IMR-90 (cell line): Measurements from ENCODE around the gene RIMS4. TPM values are rescaled to one million over a fixed set of nuclear protein-coding genes. Genes with fewer than 3 reads are reported as not detected.

Experiments used
- ATAC-seq: fragments of 200-7000 bp; cut with Tn5 transposase; 2 replicates; pipeline ENCODE4 v1.9.1; 2020; ENCODE audit warnings: low read depth, mild to moderate bottlenecking, moderate library complexity
- BruUV-seq: library from RNA; stranded (reverse); fragments of 400-500 nt; replicated peaks from 2 replicates; lab custom pipeline; 2021; lab: Mats Ljungman, UMichigan
- CTCF ChIA-PET: fragments of 300-600 bp; formaldehyde crosslinking; extraction: SDS; loops from one replicate; lab custom pipeline; 2021; ENCODE audit warnings: antibody characterized with exemption; lab: Yijun Ruan, JAX
- POLR2A ChIA-PET: fragments of 300-600 bp; sonication (Branson Sonifier 250); formaldehyde crosslinking; loops from one replicate; lab custom pipeline; 2022; ENCODE audit warnings: antibody characterized with exemption; ENCODE audit not compliant: unreplicated experiment; lab: Charles Lee
- DNase-seq: peaks from one replicate; pipeline ENCODE4 v3.0.0; 2013
- H2AFZ ChIP-seq: replicated peaks from 2 replicates; pipeline ENCODE3; 2013; ENCODE audit warnings: low read length, mild to moderate bottlenecking; ENCODE audit not compliant: poor library complexity
- H2AK5ac ChIP-seq: 2 replicates; pipeline ENCODE4 v1.6.1; 2013; ENCODE audit warnings: low read depth, low read length, inconsistent platforms
- H2AK9ac ChIP-seq: replicated peaks from 2 replicates; pipeline ENCODE3; 2013; ENCODE audit warnings: mild to moderate bottlenecking, low read depth, low read length, moderate library complexity; ENCODE audit not compliant: poor library complexity
- H2BK120ac ChIP-seq: 2 replicates; pipeline ENCODE4 v1.6.1; 2013; ENCODE audit warnings: low read depth, low read length, inconsistent platforms
- H2BK15ac ChIP-seq: 3 replicates; pipeline ENCODE4 v1.6.1; 2013; ENCODE audit warnings: low read depth, low read length, inconsistent platforms
- H2BK20ac ChIP-seq: 2 replicates; pipeline ENCODE4 v1.6.1; 2013; ENCODE audit warnings: low read depth, mild to moderate bottlenecking, inconsistent platforms, low read length, moderate library complexity
- H2BK5ac ChIP-seq: 2 replicates; pipeline ENCODE4 v1.6.1; 2013; ENCODE audit warnings: mild to moderate bottlenecking, low read depth, low read length, inconsistent platforms; ENCODE audit not compliant: poor library complexity, severe bottlenecking
- H3K14ac ChIP-seq: replicated peaks from 2 replicates; pipeline ENCODE4 v1.6.1; 2013; ENCODE audit warnings: low read depth, low read length, inconsistent platforms
- H3K18ac ChIP-seq: 2 replicates; pipeline ENCODE4 v1.6.1; 2013; ENCODE audit warnings: low read depth, low read length, control low read depth
- H3K23ac ChIP-seq: 2 replicates; pipeline ENCODE4 v1.6.1; 2013; ENCODE audit warnings: low read depth, low read length, inconsistent platforms
- H3K27ac ChIP-seq: 2 replicates; pipeline ENCODE4 v1.5.1; 2013; ENCODE audit warnings: mild to moderate bottlenecking, control low read depth, low read length; ENCODE audit not compliant: insufficient read depth
- H3K27me3 ChIP-seq: 2 replicates; pipeline ENCODE4 v1.6.1; 2013; ENCODE audit warnings: low read length; ENCODE audit not compliant: control insufficient read depth, insufficient read depth
- H3K36me3 ChIP-seq: 2 replicates; pipeline ENCODE4 v1.6.1; 2013; ENCODE audit warnings: low read length, mixed read lengths; ENCODE audit not compliant: control insufficient read depth, insufficient read depth
- H3K4ac ChIP-seq: 2 replicates; pipeline ENCODE4 v1.6.1; 2013; ENCODE audit warnings: low read depth, low read length, inconsistent platforms
- H3K4me1 ChIP-seq: 2 replicates; pipeline ENCODE4 v1.6.1; 2013; ENCODE audit warnings: low read length, mixed read lengths; ENCODE audit not compliant: control insufficient read depth, insufficient read depth
- H3K4me2 ChIP-seq: 2 replicates; pipeline ENCODE4 v1.6.1; 2013; ENCODE audit warnings: low read depth, mild to moderate bottlenecking, control low read depth, low read length, moderate library complexity
- H3K4me3 ChIP-seq: 2 replicates; pipeline ENCODE4 v1.5.1; 2013; ENCODE audit warnings: low read depth, mild to moderate bottlenecking, control low read depth, low read length, moderate library complexity; ENCODE audit not compliant: insufficient read depth
- H3K56ac ChIP-seq: 2 replicates; pipeline ENCODE4 v1.6.1; 2013; ENCODE audit warnings: low read length, inconsistent platforms; ENCODE audit not compliant: insufficient read depth; ENCODE audit errors: extremely low read depth
- H3K79me1 ChIP-seq, 2 experiments: 2 replicates each; pipeline ENCODE4 v1.6.1; 2013; ENCODE audit warnings: low read length in 2 of 2, inconsistent platforms in 1 of 2, low read depth in 1 of 2
- H3K9ac ChIP-seq: 2 replicates; pipeline ENCODE4 v1.6.1; 2013; ENCODE audit warnings: low read depth, low read length, control low read depth
- H3K9me1 ChIP-seq: 2 replicates; pipeline ENCODE4 v1.6.1; 2013; ENCODE audit warnings: low read length, inconsistent platforms; ENCODE audit not compliant: insufficient read depth
- H3K9me3 ChIP-seq: 2 replicates; pipeline ENCODE4 v1.6.1; 2013; ENCODE audit warnings: low read length; ENCODE audit not compliant: control insufficient read depth, insufficient read depth
- H4K20me1 ChIP-seq: 2 replicates; pipeline ENCODE4 v1.6.1; 2013; ENCODE audit warnings: low read length, inconsistent platforms; ENCODE audit not compliant: insufficient read depth
- H4K5ac ChIP-seq: 2 replicates; pipeline ENCODE4 v1.6.1; 2013; ENCODE audit warnings: mild to moderate bottlenecking, low read depth, low read length, control low read depth
- H4K8ac ChIP-seq, 2 experiments: 2 replicates each; pipeline ENCODE4 v1.6.1; 2013; ENCODE audit warnings: low read depth in 2 of 2, low read length in 2 of 2, control low read depth in 1 of 2, inconsistent platforms in 1 of 2
- H4K91ac ChIP-seq: 2 replicates; pipeline ENCODE4 v1.6.1; 2013; ENCODE audit warnings: low read depth, low read length, inconsistent platforms; ENCODE audit not compliant: insufficient read depth
- BHLHE40 ChIP-seq: fragments of 150-350 bp; IDR thresholded peaks from 2 replicates; pipeline ENCODE4 v1.6.1; 2016; ENCODE audit warnings: mild to moderate bottlenecking, low read depth, low read length
- CEBPB ChIP-seq: IDR thresholded peaks from 2 replicates; pipeline ENCODE4 v1.6.1; 2012; ENCODE audit warnings: low read depth, low read length, improper control_type of control experiment
- CHD1 ChIP-seq: IDR thresholded peaks from 2 replicates; pipeline ENCODE4 v1.6.1; 2012; ENCODE audit warnings: low read depth, low read length, improper control_type of control experiment
- FOS ChIP-seq: fragments of 150-350 bp; IDR thresholded peaks from 2 replicates; pipeline ENCODE4 v1.6.1; 2016; ENCODE audit warnings: low read depth, low read length
- MAFK ChIP-seq: IDR thresholded peaks from 2 replicates; pipeline ENCODE4 v1.6.1; 2012; ENCODE audit warnings: low read depth, low read length, improper control_type of control experiment
- MAZ ChIP-seq: IDR thresholded peaks from 2 replicates; pipeline ENCODE4 v1.6.1; 2012; ENCODE audit warnings: low read depth, mild to moderate bottlenecking, low read length, improper control_type of control experiment, moderate library complexity, borderline replicate concordance
- MXI1 ChIP-seq: IDR thresholded peaks from 2 replicates; pipeline ENCODE4 v1.6.1; 2012; ENCODE audit warnings: low read depth, mild to moderate bottlenecking, low read length, moderate library complexity, borderline replicate concordance
- NFE2L2 ChIP-seq: fragments of 150-350 bp; IDR thresholded peaks from 2 replicates; pipeline ENCODE4 v1.6.1; 2016; ENCODE audit warnings: low read depth, mild to moderate bottlenecking, low read length
- POLR2A ChIP-seq: IDR thresholded peaks from 2 replicates; pipeline ENCODE4 v1.6.1; 2012; ENCODE audit warnings: mild to moderate bottlenecking, low read depth, low read length
- RAD21 ChIP-seq: IDR thresholded peaks from 2 replicates; pipeline ENCODE4 v1.6.1; 2012; ENCODE audit warnings: low read length, improper control_type of control experiment
- RCOR1 ChIP-seq: IDR thresholded peaks from 2 replicates; pipeline ENCODE4 v1.6.1; 2012; ENCODE audit warnings: mild to moderate bottlenecking, low read length, improper control_type of control experiment; ENCODE audit not compliant: insufficient replicate concordance
- RFX5 ChIP-seq: IDR thresholded peaks from 2 replicates; pipeline ENCODE4 v1.8.0; 2012; ENCODE audit warnings: low read depth, mild to moderate bottlenecking, low read length, moderate library complexity
- SMC3 ChIP-seq: fragments of 150-350 bp; IDR thresholded peaks from 2 replicates; pipeline ENCODE4 v1.6.1; 2016; ENCODE audit warnings: low read depth, mild to moderate bottlenecking, antibody characterized with exemption, low read length, moderate library complexity
- WGBS, 2 experiments: methylation state at CpG; one replicate each; pipeline versions ENCODE4 v1.1.5 to v1.1.7; 2013; ENCODE audit warnings: missing lambda C conversion rate in 2 of 2; ENCODE audit not compliant: insufficient read length in 1 of 2; ENCODE audit errors: extremely low coverage in 2 of 2; 5-methylcytosine and 5-hydroxymethylcytosine counted together
- dilution Hi-C: fragments of 300-500 bp; cut with HindIII; formaldehyde crosslinking; loops from one replicate; pipeline ENCODE4 v1.14.3; 2018; ENCODE audit warnings: low sequenced_read_pairs; ENCODE audit not compliant: unreplicated experiment
- in situ Hi-C: fragments of 300-500 bp; cut with MboI; formaldehyde crosslinking; loops from 3 replicates; pipeline ENCODE4 v1.14.3; 2019; ENCODE audit warnings: low sequenced_read_pairs, inconsistent platforms, mixed read lengths
- intact Hi-C: fragments of 100-400 bp; cut with micrococcal nuclease; formaldehyde crosslinking; loops from 2 replicates; pipeline ENCODE4 v1.10.0; 2022
- polyA plus RNA-seq, 3 experiments: library from polyadenylated mRNA; depleted of rRNA; stranded (reverse); fragments of >200 nt; gene quantifications; 2 replicates each; pipeline ENCODE4 v1.2.3, GENCODE V29; 2012; ENCODE audit warnings: low replicate concordance in 1 of 3
- total RNA-seq: library from RNA; depleted of rRNA; stranded (reverse); fragments of >200 nt; gene quantifications from 2 replicates; pipeline ENCODE4 v1.2.3, GENCODE V29; 2012
- TF ChIP-seq, protein P1 (sequence below): fragments of 150-350 bp; IDR thresholded peaks from 2 replicates; pipeline ENCODE4 v1.6.1; 2017; ENCODE audit warnings: mild to moderate bottlenecking, antibody characterized with exemption, low read length, low read depth
- TF ChIP-seq, protein P2 (sequence below): fragments of 150-350 bp; IDR thresholded peaks from 2 replicates; pipeline ENCODE4 v1.6.1; 2016; ENCODE audit warnings: low read depth, mild to moderate bottlenecking, low read length, moderate library complexity, borderline replicate concordance
- TF ChIP-seq, protein P3 (sequence below): conservative IDR thresholded peaks from 2 replicates; pipeline ENCODE4 v1.5.1; 2012; ENCODE audit warnings: mild to moderate bottlenecking, low read depth, low read length, improper control_type of control experiment

RIMS4 gene
- total and polyA plus RNA-seq, 2 of the 4 experiments (the other 2 are of a cell fraction), result not detected

DNA sequence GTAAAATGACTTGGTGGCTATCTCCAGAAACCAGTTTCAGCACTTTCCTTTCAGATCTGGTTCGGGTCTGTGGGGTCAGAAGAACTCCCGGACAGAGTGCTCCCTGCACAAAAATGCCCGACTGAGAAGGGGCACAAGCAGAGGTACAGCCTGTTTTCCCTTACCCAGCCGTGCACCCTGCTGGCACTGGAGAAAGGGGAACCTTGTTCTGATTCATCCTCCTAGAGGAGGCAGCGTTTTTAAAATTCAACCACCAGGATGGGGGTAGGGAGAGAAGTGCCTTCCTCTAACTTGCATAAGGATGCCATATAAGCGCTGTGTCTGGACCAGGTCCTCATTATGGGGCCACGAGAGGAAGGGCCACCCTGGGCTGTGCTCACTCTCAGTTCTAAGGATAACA lies 17.6 kb downstream of the RIMS4 start:
- Histone ChIP-seq H2BK20ac (no peak overlapping the region), H2BK120ac (no peak overlapping the region), H3K9me1 (no peaks in the 10 kb centered on the region), H4K5ac (no peak overlapping the region), H3K18ac (no peak overlapping the region), H2BK5ac (no peak overlapping the region), H3K14ac (no peak overlapping the region), H3K36me3 (no peaks in the 10 kb centered on the region), H3K4me3 (no peak overlapping the region), H3K4ac (no peak overlapping the region), H2AK9ac (no peak overlapping the region), H2AK5ac (no peak overlapping the region), H3K4me1 (no peaks in the 10 kb centered on the region), H4K91ac (no peak overlapping the region), H4K8ac (no peak overlapping the region), H3K27ac (no peak overlapping the region), H3K9ac (no peak overlapping the region), H3K4me2 (no peak overlapping the region), H3K9me3 (no peaks in the 10 kb centered on the region), H3K27me3 (peaks cover 20% of the 10 kb centered on the region), H2AFZ (no peak overlapping the region), H3K56ac (no peak overlapping the region), H4K20me1 (no peaks in the 10 kb centered on the region), H2BK15ac (no peak overlapping the region), H3K79me1 (no peaks in the 10 kb centered on the region), H3K23ac (no peak overlapping the region)
- WGBS, 2 experiments, result no CpG with 5 or more reads among the region's 7 CpGs
- ATAC-seq, result no peak
- dilution Hi-C loops (no loop called here), in situ Hi-C loops (no loop called here), intact Hi-C loops (no loop called here)
- ChIA-PET CTCF (no interaction called here), POLR2A (no interaction called here)
- no TSS peak for BruUV-seq
- no peak for DNase-seq
- TF ChIP-seq, protein P1, sequence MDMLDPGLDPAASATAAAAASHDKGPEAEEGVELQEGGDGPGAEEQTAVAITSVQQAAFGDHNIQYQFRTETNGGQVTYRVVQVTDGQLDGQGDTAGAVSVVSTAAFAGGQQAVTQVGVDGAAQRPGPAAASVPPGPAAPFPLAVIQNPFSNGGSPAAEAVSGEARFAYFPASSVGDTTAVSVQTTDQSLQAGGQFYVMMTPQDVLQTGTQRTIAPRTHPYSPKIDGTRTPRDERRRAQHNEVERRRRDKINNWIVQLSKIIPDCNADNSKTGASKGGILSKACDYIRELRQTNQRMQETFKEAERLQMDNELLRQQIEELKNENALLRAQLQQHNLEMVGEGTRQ, result no peak
- TF ChIP-seq NFE2L2 (no peak), RAD21 (no peak), MXI1 (no peak), RFX5 (no peak), SMC3 (no peak), CEBPB (no peak), MAFK (no peak), CHD1 (no peak), MAZ (no peak), RCOR1 (no peak), POLR2A (no peak), BHLHE40 (no peak), FOS (no peak)
- TF ChIP-seq, protein P2, sequence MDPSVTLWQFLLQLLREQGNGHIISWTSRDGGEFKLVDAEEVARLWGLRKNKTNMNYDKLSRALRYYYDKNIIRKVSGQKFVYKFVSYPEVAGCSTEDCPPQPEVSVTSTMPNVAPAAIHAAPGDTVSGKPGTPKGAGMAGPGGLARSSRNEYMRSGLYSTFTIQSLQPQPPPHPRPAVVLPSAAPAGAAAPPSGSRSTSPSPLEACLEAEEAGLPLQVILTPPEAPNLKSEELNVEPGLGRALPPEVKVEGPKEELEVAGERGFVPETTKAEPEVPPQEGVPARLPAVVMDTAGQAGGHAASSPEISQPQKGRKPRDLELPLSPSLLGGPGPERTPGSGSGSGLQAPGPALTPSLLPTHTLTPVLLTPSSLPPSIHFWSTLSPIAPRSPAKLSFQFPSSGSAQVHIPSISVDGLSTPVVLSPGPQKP, result no peak
- TF ChIP-seq, protein P3, sequence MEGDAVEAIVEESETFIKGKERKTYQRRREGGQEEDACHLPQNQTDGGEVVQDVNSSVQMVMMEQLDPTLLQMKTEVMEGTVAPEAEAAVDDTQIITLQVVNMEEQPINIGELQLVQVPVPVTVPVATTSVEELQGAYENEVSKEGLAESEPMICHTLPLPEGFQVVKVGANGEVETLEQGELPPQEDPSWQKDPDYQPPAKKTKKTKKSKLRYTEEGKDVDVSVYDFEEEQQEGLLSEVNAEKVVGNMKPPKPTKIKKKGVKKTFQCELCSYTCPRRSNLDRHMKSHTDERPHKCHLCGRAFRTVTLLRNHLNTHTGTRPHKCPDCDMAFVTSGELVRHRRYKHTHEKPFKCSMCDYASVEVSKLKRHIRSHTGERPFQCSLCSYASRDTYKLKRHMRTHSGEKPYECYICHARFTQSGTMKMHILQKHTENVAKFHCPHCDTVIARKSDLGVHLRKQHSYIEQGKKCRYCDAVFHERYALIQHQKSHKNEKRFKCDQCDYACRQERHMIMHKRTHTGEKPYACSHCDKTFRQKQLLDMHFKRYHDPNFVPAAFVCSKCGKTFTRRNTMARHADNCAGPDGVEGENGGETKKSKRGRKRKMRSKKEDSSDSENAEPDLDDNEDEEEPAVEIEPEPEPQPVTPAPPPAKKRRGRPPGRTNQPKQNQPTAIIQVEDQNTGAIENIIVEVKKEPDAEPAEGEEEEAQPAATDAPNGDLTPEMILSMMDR, result no peak
